DND-41 (cell line): ENCODE measurements around the gene LDLRAP1.

ENCODE experiments used
- ATAC-seq: fragments of 200-7000 bp; cut with Tn5 transposase; 3 replicates; pipeline ENCODE4 v1.9.1; 2021; ENCODE audit warnings: low read depth; ENCODE audit not compliant: insufficient read depth
- DNase-seq: peaks from one replicate; pipeline ENCODE4 v3.0.0-alpha.2; 2020
- H2AFZ ChIP-seq: 2 replicates; pipeline ENCODE4 v1.6.0; 2012; ENCODE audit warnings: low read depth, low read length
- H3K27ac ChIP-seq: 2 replicates; pipeline ENCODE4 v1.5.1; 2012; ENCODE audit warnings: low read length, inconsistent platforms
- H3K27me3 ChIP-seq: fragments of 200-600 bp; sonication (generic); 2 replicates; pipeline ENCODE4 v1.6.0; 2012; ENCODE audit warnings: low read length, mild to moderate bottlenecking, inconsistent platforms; ENCODE audit not compliant: insufficient read depth, poor library complexity
- H3K36me3 ChIP-seq: 2 replicates; pipeline ENCODE4 v1.5.1; 2012; ENCODE audit warnings: low read length, inconsistent platforms; ENCODE audit not compliant: insufficient read depth
- H3K4me1 ChIP-seq: 2 replicates; pipeline ENCODE4 v1.5.1; 2012; ENCODE audit warnings: mild to moderate bottlenecking, low read length; ENCODE audit not compliant: insufficient read depth
- H3K4me2 ChIP-seq: 2 replicates; pipeline ENCODE4 v1.6.0; 2012; ENCODE audit warnings: mild to moderate bottlenecking, moderate library complexity, low read length, inconsistent platforms; ENCODE audit not compliant: insufficient read depth
- H3K4me3 ChIP-seq, 2 experiments: fragments of 200-600 bp in 1 of 2; shearing (Covaris generic) in 1 of 2; 2 replicates each; pipeline ENCODE4 v1.5.1; 2012 to 2016; ENCODE audit warnings: inconsistent platforms in 2 of 2, low read length in 2 of 2, mild to moderate bottlenecking in 2 of 2, low read depth in 1 of 2, moderate library complexity in 1 of 2
- H3K79me2 ChIP-seq: 2 replicates; pipeline ENCODE4 v1.6.0; 2012; ENCODE audit warnings: low read length, inconsistent platforms; ENCODE audit not compliant: insufficient read depth
- H3K9ac ChIP-seq: 2 replicates; pipeline ENCODE4 v1.6.0; 2012; ENCODE audit warnings: low read depth, mild to moderate bottlenecking, inconsistent platforms, low read length, moderate library complexity
- H3K9me3 ChIP-seq: 2 replicates; pipeline ENCODE4 v1.5.1; 2012; ENCODE audit warnings: low read length, moderate library complexity, mild to moderate bottlenecking, inconsistent platforms; ENCODE audit not compliant: insufficient read depth, severe bottlenecking
- H4K20me1 ChIP-seq: 2 replicates; pipeline ENCODE4 v1.6.0; 2012; ENCODE audit warnings: low read length; ENCODE audit not compliant: insufficient read depth
- CTCF ChIP-seq: IDR thresholded peaks from 2 replicates; pipeline ENCODE4 v1.5.1; 2012; ENCODE audit warnings: borderline replicate concordance, low read length, moderate library complexity, mild to moderate bottlenecking; ENCODE audit not compliant: poor library complexity, severe bottlenecking; ENCODE audit errors: extremely low read depth
- EZH2 ChIP-seq: IDR thresholded peaks from 3 replicates; pipeline ENCODE4 v1.6.1; 2012; ENCODE audit warnings: borderline replicate concordance, low read depth, mild to moderate bottlenecking, moderate library complexity, low read length, inconsistent platforms; ENCODE audit not compliant: severe bottlenecking

The LDLRAP1 gene

GRCh38 chr1:25614501-25615171 is 71.2 kb downstream of the LDLRAP1 start:
- no peak overlapping the region for H2AFZ ChIP-seq
- no peaks in the 10 kb centered on the region for H3K9me3 ChIP-seq
- H3K4me3 ChIP-seq, result no peak overlapping the region
- H3K27ac ChIP-seq, result no peak overlapping the region
- ATAC-seq, result no peak
- H3K4me2 ChIP-seq, result no peak overlapping the region
- H3K9ac ChIP-seq, result no peak overlapping the region
- H3K36me3 ChIP-seq, result no peaks in the 10 kb centered on the region
- TF ChIP-seq CTCF (no peak), EZH2 (no peak)
- peaks cover 12% of the 10 kb centered on the region for H4K20me1 ChIP-seq
- DNase-seq, result no peak
- H3K79me2 ChIP-seq, result no peaks in the 10 kb centered on the region
- peaks cover 56% of the 10 kb centered on the region for H3K27me3 ChIP-seq
- peaks cover 15% of the 10 kb centered on the region for H3K4me1 ChIP-seq

- no peak for TF ChIP-seq EZH2
- TF ChIP-seq CTCF, result no peak
- ATAC-seq (no peak), DNase-seq (no peak)
- Histone ChIP-seq H2AFZ (no peak overlapping the region), H3K9me3 (no peaks in the 10 kb centered on the region), H3K4me2 (no peak overlapping the region), H3K4me3 (no peak overlapping the region), H3K4me1 (peaks cover 15% of the 10 kb centered on the region), H3K27me3 (peaks cover 59% of the 10 kb centered on the region), H3K36me3 (no peaks in the 10 kb centered on the region), H3K79me2 (no peaks in the 10 kb centered on the region), H3K27ac (no peak overlapping the region), H4K20me1 (peaks cover 16% of the 10 kb centered on the region), H3K9ac (no peak overlapping the region)
Measured at GRCh38 chr1:25615172-25615541, 71.8 kb downstream of the LDLRAP1 start.

- Histone ChIP-seq H4K20me1 (peaks cover 16% of the 10 kb centered on the region), H3K9me3 (no peaks in the 10 kb centered on the region), H3K4me2 (no peak overlapping the region), H3K4me3 (no peak overlapping the region), H3K27me3 (peaks cover 59% of the 10 kb centered on the region), H3K36me3 (no peaks in the 10 kb centered on the region), H3K27ac (no peak overlapping the region), H3K9ac (no peak overlapping the region), H2AFZ (no peak overlapping the region), H3K4me1 (peaks cover 15% of the 10 kb centered on the region), H3K79me2 (no peaks in the 10 kb centered on the region)
- DNase-seq (no peak), ATAC-seq (no peak)
- TF ChIP-seq EZH2 (no peak), CTCF (no peak)
Measured at GRCh38 chr1:25615563-25616094, 72.2 kb downstream of the LDLRAP1 start.
